ENCODE data around the gene SCFD1.

DNA sequence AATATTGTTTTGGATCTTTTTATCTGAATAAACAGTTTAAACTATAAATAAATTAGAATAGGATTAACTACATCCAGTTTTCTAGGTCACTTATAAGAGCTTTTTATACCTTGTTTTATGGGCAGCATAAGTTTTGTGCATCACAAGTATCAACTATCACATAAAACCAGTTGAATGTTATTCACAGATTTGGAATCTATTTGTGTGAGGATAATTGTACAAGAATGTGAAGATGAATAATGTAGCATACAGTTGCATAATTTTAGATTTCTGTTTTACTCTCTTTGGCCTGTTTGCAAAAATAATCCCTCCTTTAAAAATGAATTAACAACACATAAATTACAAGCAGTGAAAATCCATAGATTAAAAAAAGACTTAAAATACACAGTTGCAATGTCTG is 88.8 kb downstream of the SCFD1 start:
- TF ChIP-seq, protein P1, sequence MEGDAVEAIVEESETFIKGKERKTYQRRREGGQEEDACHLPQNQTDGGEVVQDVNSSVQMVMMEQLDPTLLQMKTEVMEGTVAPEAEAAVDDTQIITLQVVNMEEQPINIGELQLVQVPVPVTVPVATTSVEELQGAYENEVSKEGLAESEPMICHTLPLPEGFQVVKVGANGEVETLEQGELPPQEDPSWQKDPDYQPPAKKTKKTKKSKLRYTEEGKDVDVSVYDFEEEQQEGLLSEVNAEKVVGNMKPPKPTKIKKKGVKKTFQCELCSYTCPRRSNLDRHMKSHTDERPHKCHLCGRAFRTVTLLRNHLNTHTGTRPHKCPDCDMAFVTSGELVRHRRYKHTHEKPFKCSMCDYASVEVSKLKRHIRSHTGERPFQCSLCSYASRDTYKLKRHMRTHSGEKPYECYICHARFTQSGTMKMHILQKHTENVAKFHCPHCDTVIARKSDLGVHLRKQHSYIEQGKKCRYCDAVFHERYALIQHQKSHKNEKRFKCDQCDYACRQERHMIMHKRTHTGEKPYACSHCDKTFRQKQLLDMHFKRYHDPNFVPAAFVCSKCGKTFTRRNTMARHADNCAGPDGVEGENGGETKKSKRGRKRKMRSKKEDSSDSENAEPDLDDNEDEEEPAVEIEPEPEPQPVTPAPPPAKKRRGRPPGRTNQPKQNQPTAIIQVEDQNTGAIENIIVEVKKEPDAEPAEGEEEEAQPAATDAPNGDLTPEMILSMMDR (IDR thresholded peaks at IDR 0.05) = no peak
- no peak for TF ChIP-seq POLR2A (IDR thresholded peaks at IDR 0.05)
- no peak for TF ChIP-seq EP300 (IDR thresholded peaks at IDR 0.05; ENCODE audit: low read depth)

Data from transverse colon (tissue), 3 donors.